WTC11 (cell line): ENCODE data around the gene DCST2. TPM values are rescaled to one million over a fixed set of nuclear protein-coding genes. Genes with fewer than 3 reads are reported as not detected.
A peak's percentile ranks its signal among the peaks of the same experiment; 100 is the strongest.

Source experiments
- CREB1 ChIP-seq: sonication (generic); formaldehyde crosslinking; IDR thresholded peaks from 2 replicates; pipeline ENCODE4 v1.8.0; 2023; ENCODE audit warnings: mild to moderate bottlenecking, missing genetic modification reagents
- E2F1 ChIP-seq: sonication (generic); formaldehyde crosslinking; IDR thresholded peaks from 2 replicates; pipeline ENCODE4 v1.8.0; 2022; ENCODE audit warnings: mild to moderate bottlenecking, missing genetic modification reagents
- FOXK1 ChIP-seq: sonication (generic); formaldehyde crosslinking; IDR thresholded peaks from 2 replicates; pipeline ENCODE4 v1.8.0; 2022; ENCODE audit warnings: mild to moderate bottlenecking, moderate library complexity, missing genetic modification reagents
- GRHL2 ChIP-seq: fragments of 250-450 bp; sonication (Bioruptor Pico); IDR thresholded peaks from 2 replicates; pipeline ENCODE4 v1.8.0; 2022; ENCODE audit warnings: mild to moderate bottlenecking, moderate library complexity; ENCODE audit not compliant: insufficient replicate concordance, severe bottlenecking
- JUN ChIP-seq: sonication (generic); formaldehyde crosslinking; IDR thresholded peaks from 2 replicates; pipeline ENCODE4 v1.8.0; 2023; ENCODE audit warnings: mild to moderate bottlenecking, missing genetic modification reagents
- PREB ChIP-seq: sonication (generic); formaldehyde crosslinking; IDR thresholded peaks from 2 replicates; pipeline ENCODE4 v1.8.1; 2022; ENCODE audit warnings: mild to moderate bottlenecking, missing genetic modification reagents, moderate library complexity, borderline replicate concordance
- SMAD3 ChIP-seq: sonication (generic); formaldehyde crosslinking; IDR thresholded peaks from 2 replicates; pipeline ENCODE4 v1.8.0; 2022; ENCODE audit warnings: missing genetic modification reagents, mild to moderate bottlenecking, borderline replicate concordance
- SP1 ChIP-seq: sonication (generic); formaldehyde crosslinking; conservative IDR thresholded peaks from 2 replicates; pipeline ENCODE4 v1.8.1; 2022; ENCODE audit warnings: missing genetic modification reagents
- TEAD1 ChIP-seq: sonication (generic); formaldehyde crosslinking; IDR thresholded peaks from 2 replicates; pipeline ENCODE4 v1.8.0; 2022; ENCODE audit warnings: mild to moderate bottlenecking, missing genetic modification reagents
- ZBTB21 ChIP-seq: sonication (generic); formaldehyde crosslinking; IDR thresholded peaks from 2 replicates; pipeline ENCODE4 v1.8.1; 2023; ENCODE audit warnings: mild to moderate bottlenecking, missing genetic modification reagents, borderline replicate concordance
- ZNF425 ChIP-seq: fragments of 250-450 bp; sonication (Bioruptor Pico); conservative IDR thresholded peaks from 2 replicates; pipeline ENCODE4 v1.9.0; 2021; ENCODE audit warnings: mild to moderate bottlenecking
- ZNF512 ChIP-seq: sonication (generic); formaldehyde crosslinking; IDR thresholded peaks from 2 replicates; pipeline ENCODE4 v1.8.1; 2022; ENCODE audit warnings: missing genetic modification reagents, borderline replicate concordance
- ZNF671 ChIP-seq: fragments of 250-450 bp; sonication (Bioruptor Pico); IDR thresholded peaks from 2 replicates; pipeline ENCODE4 v1.8.0; 2021; ENCODE audit warnings: mild to moderate bottlenecking
- total RNA-seq: library from RNA; stranded (reverse); gene quantifications from 3 replicates; pipeline ENCODE4 v1.2.3, GENCODE V29; 2021
- TF ChIP-seq, protein P1 (sequence below): sonication (generic); formaldehyde crosslinking; IDR thresholded peaks from 2 replicates; pipeline ENCODE4 v1.8.0; 2023; ENCODE audit warnings: missing genetic modification reagents
- TF ChIP-seq, protein P2 (sequence below): sonication (generic); formaldehyde crosslinking; IDR thresholded peaks from 2 replicates; pipeline ENCODE4 v1.8.1; 2023; ENCODE audit warnings: mild to moderate bottlenecking, missing genetic modification reagents, borderline replicate concordance
- TF ChIP-seq, protein P3 (sequence below): sonication (generic); formaldehyde crosslinking; conservative IDR thresholded peaks from 2 replicates; pipeline ENCODE4 v1.8.1; 2022; ENCODE audit warnings: mild to moderate bottlenecking, missing genetic modification reagents
- TF ChIP-seq, protein P4 (sequence below): fragments of 250-450 bp; sonication (Bioruptor Pico); IDR thresholded peaks from 2 replicates; pipeline ENCODE4 v1.9.0; 2021; ENCODE audit warnings: mild to moderate bottlenecking, borderline replicate concordance
- TF ChIP-seq, protein P5 (sequence below): sonication (generic); formaldehyde crosslinking; IDR thresholded peaks from 2 replicates; pipeline ENCODE4 v1.8.0; 2022; ENCODE audit warnings: mild to moderate bottlenecking, missing genetic modification reagents

DCST2 gene
- total RNA-seq, 1 experiment from 2014 or later: 0.83 TPM

DNA sequence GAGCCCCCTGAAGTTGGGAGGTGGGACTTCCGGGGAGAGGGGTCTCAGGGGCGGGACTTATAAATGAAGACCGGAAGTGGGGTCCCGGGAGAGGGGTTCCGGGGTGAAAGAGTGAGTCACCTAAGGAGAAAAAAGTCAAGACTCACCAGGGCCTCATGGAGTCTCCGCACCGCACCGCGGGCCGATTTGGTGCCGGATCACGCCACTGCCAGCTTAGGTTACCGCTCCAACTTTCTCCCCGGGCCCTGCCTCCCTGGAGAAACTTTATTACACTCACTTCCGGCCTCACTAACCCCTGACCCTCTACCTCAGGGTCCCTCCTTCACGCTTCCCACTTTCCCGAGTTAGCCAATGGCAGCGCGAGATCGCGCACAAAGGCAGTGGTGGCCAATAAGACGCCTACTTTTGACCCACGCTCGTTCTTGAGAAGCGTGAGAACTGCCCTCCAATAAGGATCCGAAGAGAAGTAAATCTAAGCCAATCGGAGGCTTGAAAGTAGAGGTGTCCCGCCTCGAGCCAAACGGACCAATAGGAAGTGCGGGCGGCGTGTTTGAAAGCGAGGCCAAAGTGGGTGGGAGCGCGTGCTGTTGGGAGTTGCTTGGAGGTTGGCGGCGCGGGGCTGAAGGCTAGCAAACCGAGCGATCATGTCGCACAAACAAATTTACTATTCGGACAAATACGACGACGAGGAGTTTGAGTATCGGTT is 59.3 kb downstream of the DCST2 start, which contains the start of gene CKS1B (continued):
- TF ChIP-seq ZNF512 (no peak), SMAD3 (CRISPR knock-in tag) (peak; percentile 63), SP1 (CRISPR knock-in tag) (peak; percentile 69), ZBTB21 (CRISPR knock-in tag) (no peak), JUN (CRISPR knock-in tag) (no peak), ZNF671 (CRISPR knock-in tag) (no peak), CREB1 (0 out of 2 replicates have a peak, but pooled peaks have one; percentile 41), GRHL2 (CRISPR knock-in tag) (no peak), FOXK1 (peak; percentile 88), TEAD1 (CRISPR knock-in tag) (no peak), E2F1 (CRISPR knock-in tag) (no peak), PREB (CRISPR knock-in tag) (no peak), ZNF425 (CRISPR knock-in tag) (no peak)
- TF ChIP-seq, protein P1, sequence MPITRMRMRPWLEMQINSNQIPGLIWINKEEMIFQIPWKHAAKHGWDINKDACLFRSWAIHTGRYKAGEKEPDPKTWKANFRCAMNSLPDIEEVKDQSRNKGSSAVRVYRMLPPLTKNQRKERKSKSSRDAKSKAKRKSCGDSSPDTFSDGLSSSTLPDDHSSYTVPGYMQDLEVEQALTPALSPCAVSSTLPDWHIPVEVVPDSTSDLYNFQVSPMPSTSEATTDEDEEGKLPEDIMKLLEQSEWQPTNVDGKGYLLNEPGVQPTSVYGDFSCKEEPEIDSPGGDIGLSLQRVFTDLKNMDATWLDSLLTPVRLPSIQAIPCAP (CRISPR knock-in tag): no peak
- TF ChIP-seq, protein P2, sequence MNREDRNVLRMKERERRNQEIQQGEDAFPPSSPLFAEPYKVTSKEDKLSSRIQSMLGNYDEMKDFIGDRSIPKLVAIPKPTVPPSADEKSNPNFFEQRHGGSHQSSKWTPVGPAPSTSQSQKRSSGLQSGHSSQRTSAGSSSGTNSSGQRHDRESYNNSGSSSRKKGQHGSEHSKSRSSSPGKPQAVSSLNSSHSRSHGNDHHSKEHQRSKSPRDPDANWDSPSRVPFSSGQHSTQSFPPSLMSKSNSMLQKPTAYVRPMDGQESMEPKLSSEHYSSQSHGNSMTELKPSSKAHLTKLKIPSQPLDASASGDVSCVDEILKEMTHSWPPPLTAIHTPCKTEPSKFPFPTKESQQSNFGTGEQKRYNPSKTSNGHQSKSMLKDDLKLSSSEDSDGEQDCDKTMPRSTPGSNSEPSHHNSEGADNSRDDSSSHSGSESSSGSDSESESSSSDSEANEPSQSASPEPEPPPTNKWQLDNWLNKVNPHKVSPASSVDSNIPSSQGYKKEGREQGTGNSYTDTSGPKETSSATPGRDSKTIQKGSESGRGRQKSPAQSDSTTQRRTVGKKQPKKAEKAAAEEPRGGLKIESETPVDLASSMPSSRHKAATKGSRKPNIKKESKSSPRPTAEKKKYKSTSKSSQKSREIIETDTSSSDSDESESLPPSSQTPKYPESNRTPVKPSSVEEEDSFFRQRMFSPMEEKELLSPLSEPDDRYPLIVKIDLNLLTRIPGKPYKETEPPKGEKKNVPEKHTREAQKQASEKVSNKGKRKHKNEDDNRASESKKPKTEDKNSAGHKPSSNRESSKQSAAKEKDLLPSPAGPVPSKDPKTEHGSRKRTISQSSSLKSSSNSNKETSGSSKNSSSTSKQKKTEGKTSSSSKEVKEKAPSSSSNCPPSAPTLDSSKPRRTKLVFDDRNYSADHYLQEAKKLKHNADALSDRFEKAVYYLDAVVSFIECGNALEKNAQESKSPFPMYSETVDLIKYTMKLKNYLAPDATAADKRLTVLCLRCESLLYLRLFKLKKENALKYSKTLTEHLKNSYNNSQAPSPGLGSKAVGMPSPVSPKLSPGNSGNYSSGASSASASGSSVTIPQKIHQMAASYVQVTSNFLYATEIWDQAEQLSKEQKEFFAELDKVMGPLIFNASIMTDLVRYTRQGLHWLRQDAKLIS (CRISPR knock-in tag): no peak
- TF ChIP-seq, protein P3, sequence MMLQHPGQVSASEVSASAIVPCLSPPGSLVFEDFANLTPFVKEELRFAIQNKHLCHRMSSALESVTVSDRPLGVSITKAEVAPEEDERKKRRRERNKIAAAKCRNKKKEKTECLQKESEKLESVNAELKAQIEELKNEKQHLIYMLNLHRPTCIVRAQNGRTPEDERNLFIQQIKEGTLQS (CRISPR knock-in tag): no peak
- TF ChIP-seq, protein P4, sequence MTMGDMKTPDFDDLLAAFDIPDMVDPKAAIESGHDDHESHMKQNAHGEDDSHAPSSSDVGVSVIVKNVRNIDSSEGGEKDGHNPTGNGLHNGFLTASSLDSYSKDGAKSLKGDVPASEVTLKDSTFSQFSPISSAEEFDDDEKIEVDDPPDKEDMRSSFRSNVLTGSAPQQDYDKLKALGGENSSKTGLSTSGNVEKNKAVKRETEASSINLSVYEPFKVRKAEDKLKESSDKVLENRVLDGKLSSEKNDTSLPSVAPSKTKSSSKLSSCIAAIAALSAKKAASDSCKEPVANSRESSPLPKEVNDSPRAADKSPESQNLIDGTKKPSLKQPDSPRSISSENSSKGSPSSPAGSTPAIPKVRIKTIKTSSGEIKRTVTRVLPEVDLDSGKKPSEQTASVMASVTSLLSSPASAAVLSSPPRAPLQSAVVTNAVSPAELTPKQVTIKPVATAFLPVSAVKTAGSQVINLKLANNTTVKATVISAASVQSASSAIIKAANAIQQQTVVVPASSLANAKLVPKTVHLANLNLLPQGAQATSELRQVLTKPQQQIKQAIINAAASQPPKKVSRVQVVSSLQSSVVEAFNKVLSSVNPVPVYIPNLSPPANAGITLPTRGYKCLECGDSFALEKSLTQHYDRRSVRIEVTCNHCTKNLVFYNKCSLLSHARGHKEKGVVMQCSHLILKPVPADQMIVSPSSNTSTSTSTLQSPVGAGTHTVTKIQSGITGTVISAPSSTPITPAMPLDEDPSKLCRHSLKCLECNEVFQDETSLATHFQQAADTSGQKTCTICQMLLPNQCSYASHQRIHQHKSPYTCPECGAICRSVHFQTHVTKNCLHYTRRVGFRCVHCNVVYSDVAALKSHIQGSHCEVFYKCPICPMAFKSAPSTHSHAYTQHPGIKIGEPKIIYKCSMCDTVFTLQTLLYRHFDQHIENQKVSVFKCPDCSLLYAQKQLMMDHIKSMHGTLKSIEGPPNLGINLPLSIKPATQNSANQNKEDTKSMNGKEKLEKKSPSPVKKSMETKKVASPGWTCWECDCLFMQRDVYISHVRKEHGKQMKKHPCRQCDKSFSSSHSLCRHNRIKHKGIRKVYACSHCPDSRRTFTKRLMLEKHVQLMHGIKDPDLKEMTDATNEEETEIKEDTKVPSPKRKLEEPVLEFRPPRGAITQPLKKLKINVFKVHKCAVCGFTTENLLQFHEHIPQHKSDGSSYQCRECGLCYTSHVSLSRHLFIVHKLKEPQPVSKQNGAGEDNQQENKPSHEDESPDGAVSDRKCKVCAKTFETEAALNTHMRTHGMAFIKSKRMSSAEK (CRISPR knock-in tag): no peak
- TF ChIP-seq, protein P5, sequence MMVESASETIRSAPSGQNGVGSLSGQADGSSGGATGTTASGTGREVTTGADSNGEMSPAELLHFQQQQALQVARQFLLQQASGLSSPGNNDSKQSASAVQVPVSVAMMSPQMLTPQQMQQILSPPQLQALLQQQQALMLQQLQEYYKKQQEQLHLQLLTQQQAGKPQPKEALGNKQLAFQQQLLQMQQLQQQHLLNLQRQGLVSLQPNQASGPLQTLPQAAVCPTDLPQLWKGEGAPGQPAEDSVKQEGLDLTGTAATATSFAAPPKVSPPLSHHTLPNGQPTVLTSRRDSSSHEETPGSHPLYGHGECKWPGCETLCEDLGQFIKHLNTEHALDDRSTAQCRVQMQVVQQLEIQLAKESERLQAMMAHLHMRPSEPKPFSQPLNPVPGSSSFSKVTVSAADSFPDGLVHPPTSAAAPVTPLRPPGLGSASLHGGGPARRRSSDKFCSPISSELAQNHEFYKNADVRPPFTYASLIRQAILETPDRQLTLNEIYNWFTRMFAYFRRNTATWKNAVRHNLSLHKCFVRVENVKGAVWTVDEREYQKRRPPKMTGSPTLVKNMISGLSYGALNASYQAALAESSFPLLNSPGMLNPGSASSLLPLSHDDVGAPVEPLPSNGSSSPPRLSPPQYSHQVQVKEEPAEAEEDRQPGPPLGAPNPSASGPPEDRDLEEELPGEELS (CRISPR knock-in tag): no peak
